ENCODE data around the gene HMCN1.

The HMCN1 gene

GRCh38 chr1:186044079-186044685 lies 310.0 kb downstream of the HMCN1 start:
- DNase-seq = no peak

- no peak for DNase-seq
Observed at GRCh38 chr1:186046437-186047211, 312.4 kb downstream of the HMCN1 start.

- no peak for DNase-seq
Observed at GRCh38 chr1:186050360-186050759, 316.2 kb downstream of the HMCN1 start.

GRCh38 chr1:186054003-186054402 lies 319.8 kb downstream of the HMCN1 start:
- DNase-seq = no peak

GRCh38 chr1:186054932-186055331 lies 320.7 kb downstream of the HMCN1 start:
- DNase-seq = no peak

- no peak for DNase-seq
Observed at GRCh38 chr1:186055846-186056245, 321.7 kb downstream of the HMCN1 start.

- no peak for DNase-seq
Observed at GRCh38 chr1:186057086-186057485, 322.9 kb downstream of the HMCN1 start.

GRCh38 chr1:186059311-186059710 lies 325.1 kb downstream of the HMCN1 start:
- DNase-seq = no peak

- no peak for DNase-seq
Observed at GRCh38 chr1:186059752-186060151, 325.6 kb downstream of the HMCN1 start.

- no peak for DNase-seq
Observed at GRCh38 chr1:186060226-186060625, 326.0 kb downstream of the HMCN1 start.

GRCh38 chr1:186063091-186063657 lies 329.0 kb downstream of the HMCN1 start:
- no peak for DNase-seq

- DNase-seq = no peak
Observed at GRCh38 chr1:186066411-186066810, 332.2 kb downstream of the HMCN1 start.

GRCh38 chr1:186073697-186074096 lies 339.5 kb downstream of the HMCN1 start:
- DNase-seq = no peak

- DNase-seq = no peak
Observed at GRCh38 chr1:186076006-186076405, 341.8 kb downstream of the HMCN1 start.

- no peak for DNase-seq
Observed at GRCh38 chr1:186078245-186078644, 344.1 kb downstream of the HMCN1 start.

GRCh38 chr1:186079084-186079684 lies 345.0 kb downstream of the HMCN1 start:
- DNase-seq = no peak

GRCh38 chr1:186082235-186082937 lies 348.2 kb downstream of the HMCN1 start:
- DNase-seq = peak in 1 of 2 donors; percentile 7

GRCh38 chr1:186086583-186086982 lies 352.4 kb downstream of the HMCN1 start:
- no peak for DNase-seq

- DNase-seq = no peak
Observed at GRCh38 chr1:186089940-186090339, 355.7 kb downstream of the HMCN1 start.

GRCh38 chr1:186091222-186091720 lies 357.1 kb downstream of the HMCN1 start:
- DNase-seq = no peak

- no peak for DNase-seq
Observed at GRCh38 chr1:186093437-186093836, 359.2 kb downstream of the HMCN1 start.

GRCh38 chr1:186094172-186094571 lies 360.0 kb downstream of the HMCN1 start:
- no peak for DNase-seq
